Right atrium auricular region (tissue), 2 donors: Measurements from ENCODE around the gene LYG2. TPM values are rescaled to one million over a fixed set of nuclear protein-coding genes. Genes with fewer than 3 reads are reported as not detected.
"Not testable (repeated sequence)": the region's sequence is repeated elsewhere in the genome, so short reads cannot be mapped to it uniquely, and the experiment has no call there.

Experiments used
- DNase-seq: peaks from one replicate; pipeline ENCODE4 v3.0.0-alpha.2; 2019; ENCODE audit warnings: low spot score
- H3K27ac ChIP-seq, 2 donors: fragments of 200-600 bp; sonication (generic); 1 replicate in 1 of 2; 2 replicates in 1 of 2; pipeline ENCODE4 v1.5.1; 2016 to 2019
- H3K27me3 ChIP-seq, 2 donors: fragments of 200-600 bp; sonication (generic); one replicate each; pipeline versions ENCODE4 v1.5.1 to v1.6.0; 2017 to 2019
- H3K36me3 ChIP-seq: fragments of 200-600 bp; sonication (generic); one replicate; pipeline ENCODE4 v1.5.1; 2016
- H3K4me1 ChIP-seq, 2 donors: fragments of 200-600 bp; sonication (generic); one replicate each; pipeline versions ENCODE4 v1.5.1 to v1.6.0; 2017 to 2019
- H3K4me3 ChIP-seq, 2 donors: fragments of 200-600 bp; sonication (generic); 1 replicate in 1 of 2; 2 replicates in 1 of 2; pipeline ENCODE4 v1.5.1; 2017 to 2019; ENCODE audit warnings: mild to moderate bottlenecking in 1 of 2, moderate library complexity in 1 of 2
- H3K9me3 ChIP-seq, 2 donors: fragments of 200-600 bp; sonication (generic); one replicate each; pipeline ENCODE4 v1.5.1; 2019
- total RNA-seq, 2 donors: library from RNA; depleted of rRNA; stranded (reverse); fragments of >200 nt; gene quantifications; one replicate each; pipeline ENCODE4 v1.1.0, GENCODE V29; 2016
- TF ChIP-seq, protein P1 (sequence below), 2 donors: fragments of 200-600 bp; sonication (generic); IDR thresholded peaks; one replicate each; pipeline ENCODE4 v1.5.1; 2019; ENCODE audit warnings: antibody characterized with exemption in 2 of 2

LYG2 gene, protein sequence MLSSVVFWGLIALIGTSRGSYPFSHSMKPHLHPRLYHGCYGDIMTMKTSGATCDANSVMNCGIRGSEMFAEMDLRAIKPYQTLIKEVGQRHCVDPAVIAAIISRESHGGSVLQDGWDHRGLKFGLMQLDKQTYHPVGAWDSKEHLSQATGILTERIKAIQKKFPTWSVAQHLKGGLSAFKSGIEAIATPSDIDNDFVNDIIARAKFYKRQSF
- total RNA-seq = not detected

DNA sequence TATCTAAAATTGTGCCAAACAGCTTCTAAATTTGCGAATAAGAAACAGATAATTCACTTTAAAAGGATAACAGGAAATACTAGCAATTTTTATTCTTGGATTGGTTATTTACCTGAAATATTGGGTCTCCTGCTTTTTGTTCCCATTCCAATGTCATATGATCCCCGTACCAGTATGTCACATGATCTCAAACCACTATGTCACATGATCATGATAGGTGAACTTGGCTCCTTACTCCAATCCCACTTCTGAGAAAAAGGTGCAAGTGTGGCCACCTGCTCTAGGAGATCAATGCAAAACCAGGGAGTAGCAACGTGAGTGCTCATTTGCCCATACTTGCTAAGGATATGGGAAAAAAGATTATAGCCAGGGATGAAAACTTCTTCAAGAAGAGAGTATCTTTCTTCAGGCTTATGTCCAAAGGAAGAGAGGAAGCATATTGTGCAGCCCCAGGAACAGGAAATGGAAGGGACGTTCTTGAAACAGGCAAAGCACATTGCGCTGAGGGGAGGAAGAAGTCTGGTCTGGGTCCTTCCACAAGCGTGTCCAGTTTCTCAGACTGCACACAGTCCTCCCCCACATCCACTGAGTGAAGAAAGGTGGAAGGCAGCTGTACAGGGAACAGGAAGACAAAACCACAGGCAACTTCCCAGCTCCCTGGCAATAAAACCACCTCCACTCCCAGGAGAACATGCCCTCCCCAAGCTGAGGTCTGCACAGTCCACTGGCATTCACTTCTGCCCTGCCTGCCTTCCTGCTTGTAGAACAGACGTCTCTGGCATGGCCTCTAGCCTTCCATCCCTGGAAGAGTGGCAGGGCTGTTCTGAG lies at the start of gene LYG2:
Gene LYG2, minus strand, starts transcription at position 176 of the 828 bp plus-strand sequence. CDS start 1,406 bp downstream, outside the sequence.
- H3K4me1 ChIP-seq = no peaks in the 10 kb centered on the region
- H3K27me3 ChIP-seq = no peaks in the 10 kb centered on the region
- DNase-seq = no peak
- TF ChIP-seq, protein P1, sequence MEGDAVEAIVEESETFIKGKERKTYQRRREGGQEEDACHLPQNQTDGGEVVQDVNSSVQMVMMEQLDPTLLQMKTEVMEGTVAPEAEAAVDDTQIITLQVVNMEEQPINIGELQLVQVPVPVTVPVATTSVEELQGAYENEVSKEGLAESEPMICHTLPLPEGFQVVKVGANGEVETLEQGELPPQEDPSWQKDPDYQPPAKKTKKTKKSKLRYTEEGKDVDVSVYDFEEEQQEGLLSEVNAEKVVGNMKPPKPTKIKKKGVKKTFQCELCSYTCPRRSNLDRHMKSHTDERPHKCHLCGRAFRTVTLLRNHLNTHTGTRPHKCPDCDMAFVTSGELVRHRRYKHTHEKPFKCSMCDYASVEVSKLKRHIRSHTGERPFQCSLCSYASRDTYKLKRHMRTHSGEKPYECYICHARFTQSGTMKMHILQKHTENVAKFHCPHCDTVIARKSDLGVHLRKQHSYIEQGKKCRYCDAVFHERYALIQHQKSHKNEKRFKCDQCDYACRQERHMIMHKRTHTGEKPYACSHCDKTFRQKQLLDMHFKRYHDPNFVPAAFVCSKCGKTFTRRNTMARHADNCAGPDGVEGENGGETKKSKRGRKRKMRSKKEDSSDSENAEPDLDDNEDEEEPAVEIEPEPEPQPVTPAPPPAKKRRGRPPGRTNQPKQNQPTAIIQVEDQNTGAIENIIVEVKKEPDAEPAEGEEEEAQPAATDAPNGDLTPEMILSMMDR (IDR thresholded peaks at IDR 0.05) = no peak
- H3K9me3 ChIP-seq = no peaks in the 10 kb centered on the region
- H3K36me3 ChIP-seq = no peaks in the 10 kb centered on the region
- H3K27ac ChIP-seq = no peak within 1 kb of the TSS
- no peak within 1 kb of the TSS for H3K4me3 ChIP-seq

DNA sequence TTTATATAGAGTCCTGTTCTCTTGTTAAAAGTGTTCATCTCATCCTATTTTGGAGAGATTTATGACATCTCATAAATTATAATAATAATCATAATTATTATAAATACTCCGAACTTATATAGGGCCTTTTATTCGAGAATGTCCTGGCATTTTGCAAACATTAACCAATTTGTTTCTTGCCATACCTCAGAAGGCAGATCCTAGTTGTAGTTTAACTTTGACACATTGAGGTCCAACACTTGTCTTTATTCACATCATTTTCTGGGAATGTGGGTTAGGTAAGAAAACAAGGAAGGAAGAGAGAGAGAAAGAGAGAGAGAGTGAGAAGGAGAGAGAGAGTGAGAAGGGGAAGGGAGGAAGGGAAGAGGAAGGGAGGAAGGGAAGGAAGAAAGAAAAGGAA lies 45.6 kb upstream of the LYG2 start, which contains the start of gene LYG1:
Gene LYG1, minus strand, starts transcription at position 101 of the 400 bp plus-strand sequence. CDS start 5,527 bp downstream, outside the sequence.
- not testable (repeated sequence) for H3K27ac ChIP-seq, H3K9me3 ChIP-seq

DNA sequence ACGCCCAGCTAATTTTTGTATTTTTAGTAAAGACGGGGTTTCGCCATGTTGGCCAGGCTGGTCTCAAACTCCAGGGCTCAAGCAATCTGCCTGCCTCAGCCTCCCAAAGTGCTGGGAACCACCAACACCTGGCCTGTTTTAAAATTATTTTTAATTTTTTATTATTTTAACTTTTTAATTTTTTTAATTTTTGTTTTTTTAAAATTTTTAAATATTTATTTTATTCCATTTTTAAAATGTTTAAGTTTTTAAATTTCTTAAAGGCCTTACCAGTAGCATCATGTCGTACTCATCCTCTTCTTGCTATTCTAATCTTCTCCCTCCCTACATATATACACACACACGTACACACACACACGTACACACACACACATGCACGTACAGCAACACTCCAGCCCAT lies 44.1 kb upstream of the LYG2 start:
- H3K9me3 ChIP-seq = no peaks in the 10 kb centered on the region
- no peak overlapping the region for H3K27ac ChIP-seq
- TF ChIP-seq, protein P1 (IDR thresholded peaks at IDR 0.05) = no peak
- peaks cover 13% of the 10 kb centered on the region for H3K36me3 ChIP-seq
- no peaks in the 10 kb centered on the region for H3K4me1 ChIP-seq
- no peak overlapping the region for H3K4me3 ChIP-seq
- no peak for DNase-seq
- no peaks in the 10 kb centered on the region for H3K27me3 ChIP-seq

More for the DNA sequence above, 45.6 kb upstream of the LYG2 start, which contains the start of gene LYG1:
- not testable (repeated sequence) for H3K4me3 ChIP-seq, H3K4me1 ChIP-seq, H3K27me3 ChIP-seq, DNase-seq
- H3K36me3 ChIP-seq = peaks cover 14% of the 10 kb centered on the region

DNA sequence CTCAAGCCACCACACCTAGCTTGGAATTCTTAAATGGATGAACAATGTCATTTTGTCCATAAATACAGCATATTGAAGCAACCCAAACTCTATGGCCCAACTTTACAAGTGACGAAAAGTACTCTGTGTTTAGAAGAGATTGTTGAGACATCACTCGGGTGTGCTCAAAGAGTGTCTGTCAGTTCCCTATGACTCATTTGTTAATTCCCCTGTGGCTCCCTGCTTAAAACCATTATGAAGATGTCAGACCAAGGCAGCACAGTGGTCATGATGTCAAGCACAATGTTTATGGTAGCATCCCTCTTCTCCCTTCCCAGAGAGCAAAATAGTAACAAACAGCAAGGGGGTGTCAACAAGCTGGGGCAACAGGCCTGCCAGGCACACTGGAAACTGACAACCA lies 42.5 kb upstream of the LYG2 start:
- Histone ChIP-seq H3K27ac (no peak overlapping the region), H3K27me3 (no peaks in the 10 kb centered on the region), H3K4me3 (no peak overlapping the region), H3K4me1 (no peaks in the 10 kb centered on the region), H3K9me3 (no peaks in the 10 kb centered on the region), H3K36me3 (peaks cover 6% of the 10 kb centered on the region)
- TF ChIP-seq, protein P1 (IDR thresholded peaks at IDR 0.05) = no peak
- no peak for DNase-seq

DNA sequence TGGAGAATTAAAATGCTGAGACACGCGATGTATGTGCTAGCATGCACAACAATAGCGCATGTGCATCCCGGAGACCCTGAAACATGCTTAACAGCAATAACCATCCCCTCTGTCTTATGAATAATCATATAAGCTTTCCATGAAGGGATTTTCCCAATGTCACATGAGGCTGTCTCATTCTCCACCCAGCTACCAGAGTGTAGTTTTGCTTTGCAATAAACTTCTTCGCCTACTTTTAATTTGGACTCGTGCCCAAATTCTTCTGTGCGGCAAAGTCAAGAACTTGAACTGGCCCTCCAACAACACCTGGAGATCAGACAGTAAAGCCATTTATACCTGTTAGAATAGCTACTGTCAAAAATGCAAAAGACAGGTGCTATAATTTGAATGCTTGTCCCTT lies 30.1 kb upstream of the LYG2 start:
- Histone ChIP-seq H3K27me3 (no peaks in the 10 kb centered on the region), H3K27ac (no peak overlapping the region), H3K4me3 (no peak overlapping the region), H3K36me3 (peaks cover 7% of the 10 kb centered on the region), H3K4me1 (no peaks in the 10 kb centered on the region), H3K9me3 (peaks cover 0 to 2% of the 10 kb centered on the region in 2 donors)
- no peak for DNase-seq
- TF ChIP-seq, protein P1 (IDR thresholded peaks at IDR 0.05) = no peak

DNA sequence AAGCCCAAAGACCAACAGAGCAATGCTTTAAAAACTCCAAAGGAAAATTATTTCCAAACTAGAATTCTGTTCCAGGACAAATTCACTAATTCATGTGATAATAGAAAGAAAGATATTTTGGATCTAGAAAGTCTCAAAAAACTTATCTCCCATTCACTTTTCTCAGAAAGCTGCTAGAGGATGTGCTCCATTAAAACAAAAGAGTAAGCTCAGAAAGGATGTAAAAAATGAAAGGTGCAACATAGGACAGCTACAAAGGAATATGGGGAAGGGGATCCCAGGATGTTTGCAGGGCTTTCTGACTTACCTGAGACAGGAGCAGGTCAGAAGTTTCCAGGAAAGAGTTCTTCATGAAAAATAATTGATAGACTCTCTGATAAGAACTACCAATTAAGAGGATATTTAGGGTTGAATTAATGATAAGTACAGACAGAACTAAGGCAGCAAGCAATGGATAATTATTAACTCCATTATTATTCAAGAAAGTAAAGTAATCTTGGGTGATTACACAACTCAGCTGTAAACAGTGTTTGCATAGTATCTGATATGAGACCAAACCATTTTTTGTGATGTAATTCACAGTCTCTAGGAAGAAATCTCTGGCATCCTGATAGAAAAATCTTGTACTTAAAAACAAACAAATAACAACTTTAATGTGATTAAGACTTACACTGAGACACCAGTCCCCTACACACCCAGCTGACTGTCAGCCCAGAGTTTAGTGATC lies 24.7 kb upstream of the LYG2 start:
- H3K27me3 ChIP-seq = no peaks in the 10 kb centered on the region
- DNase-seq = no peak
- no peaks in the 10 kb centered on the region for H3K4me1 ChIP-seq
- TF ChIP-seq, protein P1 (IDR thresholded peaks at IDR 0.05) = no peak
- H3K36me3 ChIP-seq = peaks cover 7% of the 10 kb centered on the region
- H3K4me3 ChIP-seq = no peak overlapping the region
- no peak overlapping the region for H3K27ac ChIP-seq
- H3K9me3 ChIP-seq = peaks cover 0 to 11% of the 10 kb centered on the region in 2 donors
